GM18505 (cell line): ENCODE data around the gene CLTC.

ENCODE experiments used
- ATAC-seq: cut with Tn5 transposase; IDR thresholded peaks from one replicate; pipeline ENCODE4 v1.9.1; 2021; ENCODE audit not compliant: unreplicated experiment
- POLR2A ChIP-seq: IDR thresholded peaks from 4 replicates; pipeline ENCODE4 v1.6.1; 2011; ENCODE audit warnings: borderline replicate concordance; ENCODE audit not compliant: insufficient read depth, insufficient read length; ENCODE audit errors: extremely low read depth

Gene CLTC

DNA sequence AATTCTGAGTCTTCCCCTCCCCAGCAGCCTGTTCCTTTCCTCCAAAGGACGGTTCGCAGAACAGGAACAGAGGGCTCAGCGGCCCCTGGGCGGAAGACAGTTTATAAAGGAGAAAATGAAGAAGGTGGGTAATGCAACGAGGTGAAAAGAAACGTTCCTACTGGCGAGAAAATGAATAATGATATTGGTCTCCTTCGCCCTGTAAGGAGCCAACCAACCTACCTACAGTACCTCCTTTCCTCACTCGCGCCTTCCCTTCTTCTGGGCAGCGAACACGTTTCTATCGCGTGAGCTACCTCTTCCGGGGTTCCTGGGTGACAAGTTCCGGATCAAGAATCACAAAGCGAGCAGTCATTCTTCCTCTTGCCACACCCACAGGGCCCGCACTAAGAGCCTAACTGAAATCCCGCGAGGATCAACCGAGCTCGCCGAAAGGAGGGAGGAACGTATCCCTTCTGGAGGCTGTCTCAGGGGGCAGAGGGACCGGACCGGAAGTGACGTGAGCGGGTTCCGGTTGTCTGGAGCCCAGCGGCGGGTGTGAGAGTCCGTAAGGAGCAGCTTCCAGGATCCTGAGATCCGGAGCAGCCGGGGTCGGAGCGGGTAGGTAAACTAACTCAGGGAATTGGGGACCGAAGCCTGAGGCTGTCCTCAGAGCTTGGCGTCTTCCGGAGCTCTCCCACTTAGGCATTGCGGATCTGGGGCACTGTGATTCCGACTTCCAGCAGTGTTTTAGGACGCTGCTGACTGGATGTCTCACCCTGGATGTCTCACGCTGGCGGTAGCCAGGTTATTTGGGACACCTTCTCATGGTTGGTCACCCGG lies 87.7 kb downstream of the CLTC start, which contains the start of the genes PTRH2 and VMP1:
PTRH2 (minus strand) TSS at position 282 of the 822 bp plus-strand sequence. CDS start 9,452 bp downstream, outside the sequence.
VMP1 (plus strand) TSS at position 506 of the 822 bp plus-strand sequence. CDS start 23,793 bp downstream, outside the sequence.
- TF ChIP-seq POLR2A: peak; percentile 92

DNA sequence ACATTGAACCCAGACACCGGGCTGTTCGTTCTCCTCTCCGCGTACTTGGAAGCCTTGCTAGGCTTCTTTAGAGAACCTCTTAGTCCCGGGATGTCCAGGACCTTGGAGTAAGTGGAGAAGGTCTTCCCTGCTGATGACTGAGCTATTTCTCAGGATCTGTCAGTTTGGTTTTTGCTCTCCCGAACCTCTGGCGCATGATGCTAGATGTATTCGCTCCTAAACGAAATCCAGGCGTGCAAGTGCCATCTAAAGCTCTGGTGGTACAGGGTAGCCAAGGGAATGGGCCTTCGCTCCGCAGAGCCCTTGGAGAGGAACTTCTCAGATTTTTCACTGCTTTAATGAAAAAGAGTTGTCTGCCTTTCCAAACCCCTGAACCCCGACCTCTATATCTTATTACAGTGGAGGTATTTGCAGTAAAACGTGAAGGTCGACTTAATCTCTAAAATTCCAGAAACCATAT lies 88.3 kb downstream of the CLTC start:
- no peak for ATAC-seq
- no peak for TF ChIP-seq POLR2A

More for the DNA sequence above, 87.7 kb downstream of the CLTC start, which contains the start of the genes PTRH2 and VMP1:
- ATAC-seq: peak; percentile 94

DNA sequence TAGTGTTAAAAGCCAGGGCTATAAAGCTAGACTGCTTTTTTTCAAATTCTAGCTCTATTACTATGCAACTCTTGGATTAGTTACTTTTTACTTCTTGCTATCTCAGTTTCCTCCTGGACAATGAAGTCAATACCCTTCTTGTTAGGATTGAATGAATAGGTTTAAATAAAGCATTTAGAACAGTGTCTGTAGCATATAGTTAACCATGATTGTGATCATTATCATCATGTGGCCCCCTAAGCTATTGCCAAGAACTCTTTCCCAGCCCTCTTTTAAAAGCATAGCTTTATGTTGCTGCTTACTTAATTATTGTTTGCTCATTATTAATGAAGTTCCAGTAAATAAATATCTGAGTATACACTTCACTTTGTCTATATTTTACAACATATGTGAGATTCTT lies 92.2 kb downstream of the CLTC start:
- TF ChIP-seq POLR2A: no peak
- ATAC-seq: no peak

DNA sequence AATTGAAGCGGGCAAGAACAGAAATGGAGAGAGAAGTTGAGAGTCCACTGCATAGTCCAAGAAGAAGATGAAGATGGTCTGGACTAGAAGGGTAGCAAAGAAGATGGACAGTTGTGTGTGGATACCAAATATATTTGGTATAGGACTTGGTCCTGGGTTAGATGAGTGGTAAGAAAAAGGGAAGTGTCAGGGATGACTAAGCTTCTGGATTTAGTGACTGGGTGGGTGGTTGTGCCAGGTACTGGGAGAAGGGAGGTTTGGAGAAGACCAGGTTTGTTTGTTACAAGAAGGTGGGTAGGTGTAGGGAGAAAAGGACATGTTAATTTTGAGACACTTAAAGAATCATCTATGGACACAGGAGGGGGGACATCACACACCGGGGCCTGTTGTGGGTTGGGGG lies 93.2 kb downstream of the CLTC start:
- no peak for ATAC-seq
- no peak for TF ChIP-seq POLR2A

DNA sequence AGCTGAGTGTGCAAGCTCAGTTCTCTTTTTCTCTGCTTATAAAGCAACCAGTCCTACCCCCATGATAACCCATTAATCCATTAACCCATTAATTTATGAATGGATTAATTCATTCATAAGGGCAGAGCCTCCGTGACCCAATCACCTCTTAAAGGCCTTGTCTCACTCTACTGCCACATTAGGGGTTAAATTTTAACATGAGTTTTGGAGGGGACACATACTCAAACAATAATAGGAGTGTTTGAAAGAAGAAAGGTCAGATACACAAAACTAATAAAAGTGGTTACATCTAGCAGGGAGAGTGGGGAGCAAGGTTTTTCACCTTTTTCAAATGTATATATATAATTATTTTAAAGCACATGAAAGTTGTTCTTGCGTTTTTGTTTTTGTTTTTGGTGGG lies 94.6 kb downstream of the CLTC start:
- TF ChIP-seq POLR2A: no peak
- ATAC-seq: no peak

DNA sequence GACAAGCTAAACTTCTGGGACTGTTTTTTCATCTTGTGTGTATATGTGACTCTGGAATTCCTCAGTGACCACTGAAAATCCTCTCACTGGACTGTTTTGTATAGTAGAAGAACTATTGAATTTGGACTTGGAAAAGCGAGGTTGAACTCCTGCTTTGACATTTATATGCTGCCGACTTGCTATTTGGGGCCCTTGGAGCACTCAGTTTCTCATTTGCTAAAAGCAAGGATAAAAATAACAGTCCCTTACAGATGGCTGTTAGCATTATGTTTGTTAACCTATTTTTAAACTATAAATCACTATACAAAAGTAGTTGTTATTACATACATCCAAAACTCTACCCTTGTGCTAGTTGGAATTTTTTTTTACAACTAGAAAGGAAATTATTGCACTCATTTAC lies 96.7 kb downstream of the CLTC start:
- no peak for TF ChIP-seq POLR2A
- ATAC-seq: no peak

DNA sequence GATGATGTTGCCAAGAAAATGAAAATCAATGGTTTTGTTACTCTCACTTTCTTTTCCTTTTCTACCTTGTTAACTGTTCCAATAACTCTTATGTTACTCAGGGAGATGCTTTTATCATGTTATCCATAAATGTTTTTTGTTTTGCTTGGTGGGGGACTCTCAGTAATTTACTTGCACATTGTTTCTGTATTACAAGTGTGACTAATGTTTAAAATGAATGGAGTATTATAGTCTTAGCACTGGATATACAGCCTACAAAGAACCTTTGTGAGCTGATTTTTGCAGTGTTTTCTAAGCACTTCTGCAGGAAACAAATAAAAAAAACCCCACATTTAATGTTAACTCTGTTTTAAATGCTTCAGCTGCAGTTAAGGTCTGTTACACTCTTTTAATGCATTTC lies 99.8 kb downstream of the CLTC start:
- TF ChIP-seq POLR2A: no peak
- ATAC-seq: no peak

DNA sequence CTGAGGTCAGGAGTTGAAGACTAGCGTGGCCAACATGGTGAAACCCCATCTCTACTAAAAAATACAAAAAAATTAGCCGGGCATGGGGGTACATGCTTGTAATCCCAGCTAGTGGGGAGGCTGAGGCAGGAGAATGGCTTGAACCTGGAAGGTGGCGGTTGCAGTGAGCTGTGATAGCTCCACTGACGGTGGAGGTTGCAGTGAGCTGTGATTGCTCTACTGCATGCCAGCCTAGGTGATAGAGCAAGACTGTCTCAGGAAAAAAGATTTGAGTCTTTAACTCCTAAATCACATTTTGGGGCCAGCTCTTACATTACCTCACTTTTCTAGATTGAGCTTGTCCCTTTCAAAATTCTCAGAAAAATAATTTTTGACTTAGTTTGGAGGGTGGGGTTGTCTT lies 102.9 kb downstream of the CLTC start:
- TF ChIP-seq POLR2A: no peak
- ATAC-seq: no peak

DNA sequence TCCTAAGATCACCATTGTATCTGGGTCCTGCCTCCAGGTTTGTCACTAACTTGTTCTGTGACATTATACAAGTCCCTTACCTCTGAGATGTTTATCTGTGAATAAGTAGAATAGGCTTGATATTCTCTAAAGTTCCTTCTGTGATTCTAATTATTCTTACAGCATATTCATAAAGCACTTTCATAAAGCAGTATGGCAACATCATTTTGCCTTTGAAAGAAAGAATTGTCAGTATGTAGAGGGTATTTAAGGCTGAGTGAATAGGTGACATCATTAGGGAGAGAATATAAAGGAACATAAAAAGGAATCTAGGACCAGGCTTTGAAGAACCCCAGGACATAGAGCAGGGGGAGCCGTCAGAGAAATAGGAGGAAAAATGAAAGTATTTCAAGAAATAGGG lies 103.3 kb downstream of the CLTC start:
- ATAC-seq: no peak
- no peak for TF ChIP-seq POLR2A

DNA sequence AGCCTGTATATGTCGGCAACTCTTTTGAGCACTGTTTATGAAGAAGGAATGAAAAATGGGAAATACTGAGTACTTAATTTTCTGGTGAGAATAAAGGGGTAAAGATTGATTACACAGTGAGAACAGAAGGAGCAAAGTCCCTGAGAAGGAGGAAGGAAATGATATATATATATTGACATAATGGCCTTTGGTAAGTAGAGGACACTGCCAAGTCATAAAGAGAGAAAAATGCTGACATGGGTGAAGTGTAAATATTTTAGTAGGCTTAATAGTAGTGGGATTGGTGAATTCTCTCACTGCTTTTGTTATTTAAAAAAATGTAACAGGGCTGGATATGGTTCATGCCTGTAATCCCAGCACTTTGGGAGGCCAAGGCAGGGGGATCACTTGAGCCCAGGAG lies 103.9 kb downstream of the CLTC start:
- TF ChIP-seq POLR2A: no peak
- ATAC-seq: no peak

DNA sequence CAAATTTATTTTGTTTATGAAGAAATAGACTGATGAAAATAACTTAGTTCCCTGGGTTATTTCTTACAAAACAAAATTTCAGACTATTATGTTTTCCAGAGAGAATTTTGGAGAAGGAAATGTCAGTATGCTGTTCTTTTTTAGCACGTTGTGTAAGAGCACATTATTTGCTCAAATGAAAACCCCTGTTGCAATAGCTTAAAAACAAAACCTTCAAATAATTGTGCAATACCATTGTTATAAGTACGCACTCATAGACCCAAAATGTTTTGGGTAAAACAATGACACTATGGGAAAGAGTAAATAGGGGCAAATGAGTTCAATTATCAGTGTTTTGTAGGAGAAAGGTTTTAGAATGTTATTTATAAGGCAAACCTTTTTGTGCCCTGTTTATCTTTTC lies 106.0 kb downstream of the CLTC start:
- no peak for TF ChIP-seq POLR2A
- no peak for ATAC-seq

DNA sequence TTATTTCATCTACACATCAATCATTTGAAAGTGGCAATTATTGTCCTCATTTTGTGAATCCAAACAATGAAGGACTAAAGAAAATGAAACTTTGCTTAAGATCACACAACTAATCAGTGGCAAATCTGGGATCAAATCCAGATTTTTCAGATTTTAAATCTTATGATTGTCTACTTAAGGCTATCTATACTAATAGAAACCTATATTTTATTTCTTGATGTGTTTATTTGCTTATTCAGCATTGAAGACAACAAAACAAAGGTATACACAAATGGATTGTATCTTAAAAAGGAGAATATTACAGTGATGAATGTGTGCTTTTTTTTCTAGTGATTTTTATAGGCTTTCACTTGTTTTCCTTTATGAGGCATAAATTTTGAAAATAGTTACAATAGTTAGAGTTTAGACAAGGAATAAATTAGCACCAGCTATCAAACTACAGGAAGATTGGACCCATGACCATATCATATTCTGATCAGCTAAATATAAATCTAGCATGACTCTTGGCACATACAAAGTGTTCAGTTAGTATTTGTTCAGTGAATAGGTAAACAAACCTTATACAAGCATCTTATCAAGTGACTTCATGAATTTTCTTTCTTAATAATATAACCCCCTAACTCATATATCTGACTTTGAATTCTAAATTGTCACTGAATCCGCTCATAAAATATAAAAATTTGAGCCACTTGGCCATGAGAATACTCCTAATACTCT lies 108.3 kb downstream of the CLTC start:
- ATAC-seq: no peak
- TF ChIP-seq POLR2A: no peak

DNA sequence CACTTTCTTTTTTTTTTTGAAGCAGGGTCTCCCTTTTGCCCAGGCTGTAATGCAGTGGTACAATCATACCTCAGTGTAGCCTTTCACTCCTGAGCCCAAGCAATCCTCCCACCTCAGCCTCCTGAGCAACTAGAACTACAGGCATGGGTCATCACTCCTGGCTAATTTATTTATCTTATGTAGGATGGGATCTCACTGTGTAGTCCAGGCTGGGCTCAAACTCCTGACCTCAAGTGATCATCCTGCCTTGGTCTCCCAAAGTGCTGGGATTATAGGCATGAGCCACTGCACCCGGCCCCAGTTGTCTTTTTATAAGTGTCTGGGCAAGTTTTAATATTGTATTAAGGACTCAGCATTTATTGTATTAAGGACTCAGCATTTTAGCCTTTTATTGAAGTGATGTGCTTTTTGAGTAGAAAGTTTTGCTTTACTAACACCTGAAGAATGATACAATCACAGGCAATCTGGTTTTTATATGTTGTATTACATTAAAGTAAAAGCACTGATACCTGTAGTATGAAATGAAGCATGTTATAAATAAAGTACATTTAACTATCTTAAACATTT lies 110.7 kb downstream of the CLTC start:
- no peak for TF ChIP-seq POLR2A
- ATAC-seq: no peak

DNA sequence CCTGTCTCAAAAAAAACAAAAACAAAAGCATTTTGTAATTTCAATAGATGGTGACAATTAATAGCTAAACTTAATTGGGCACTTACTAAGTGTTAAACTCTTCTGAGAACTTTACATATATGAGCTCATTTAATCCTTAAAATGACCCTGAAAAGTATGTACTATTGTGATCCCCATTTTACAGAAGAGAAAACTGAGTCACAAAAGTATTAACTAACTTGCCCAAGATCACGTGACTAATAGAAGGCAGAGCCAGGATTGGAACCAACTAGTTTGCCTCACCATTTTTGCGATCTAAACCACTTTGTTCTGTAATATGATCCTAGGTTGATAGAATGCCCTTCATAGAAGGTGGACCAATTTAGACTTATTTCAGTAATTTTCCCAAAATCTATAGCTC lies 114.0 kb downstream of the CLTC start:
- no peak for TF ChIP-seq POLR2A
- no peak for ATAC-seq

DNA sequence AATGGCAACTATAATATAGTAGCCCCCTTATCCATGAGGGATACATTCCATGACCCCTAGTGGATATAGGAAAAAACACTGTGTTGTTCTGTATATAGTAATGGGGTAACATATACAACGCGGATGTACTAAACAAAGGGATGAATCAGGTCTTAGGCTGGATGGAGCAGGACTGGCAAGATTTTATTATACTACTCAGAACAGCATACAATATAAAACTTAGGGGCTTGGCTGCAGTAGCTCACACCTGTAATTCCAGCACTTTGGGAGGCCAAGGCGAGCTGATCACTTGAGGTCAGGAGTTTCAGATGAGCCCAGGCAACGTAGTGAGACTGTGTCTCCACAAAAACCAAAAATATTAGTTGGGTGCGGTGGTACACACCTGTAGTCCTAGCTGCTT lies 114.5 kb downstream of the CLTC start:
- TF ChIP-seq POLR2A: no peak
- no peak for ATAC-seq
